H1 (cell line): ENCODE data around the gene KRTAP10-8. TPM values are rescaled to one million over a fixed set of nuclear protein-coding genes. Genes with fewer than 3 reads are reported as not detected.

Experiments
- CTCF ChIA-PET: fragments of 300-600 bp; sonication (Branson Sonifier 250); formaldehyde crosslinking; loops from one replicate; lab custom pipeline; 2021; ENCODE audit not compliant: partially characterized antibody; lab: Charles Lee
- POLR2A ChIA-PET: fragments of 300-600 bp; sonication (Branson Sonifier 250); formaldehyde crosslinking; loops from one replicate; lab custom pipeline; 2021; ENCODE audit warnings: inconsistent platforms; ENCODE audit not compliant: partially characterized antibody; lab: Charles Lee
- DNase-seq, 2 experiments: peaks; one replicate each; pipeline versions ENCODE4 v3.0.0 to v3.0.0-alpha.2; 2010 to 2022; ENCODE audit warnings: low spot score in 2 of 2, low read depth in 1 of 2, mixed read lengths in 1 of 2
- FAIRE-seq: peaks from 2 replicates; lab custom pipeline; 2011; peaks lifted over from hg19 to GRCh38; lab: Jason Lieb, UNC
- H2AFZ ChIP-seq: 2 replicates; pipeline ENCODE4 v1.8.1; 2012; ENCODE audit warnings: low read length, inconsistent platforms
- H2AK5ac ChIP-seq: 2 replicates; pipeline ENCODE4 v1.6.1; 2013; ENCODE audit warnings: low read depth, low read length
- H2BK120ac ChIP-seq: replicated peaks from 2 replicates; pipeline ENCODE3; 2013; ENCODE audit warnings: low read depth, low read length, inconsistent platforms
- H2BK12ac ChIP-seq: 2 replicates; pipeline ENCODE4 v1.6.1; 2013; ENCODE audit warnings: low read depth, low read length
- H2BK15ac ChIP-seq: 2 replicates; pipeline ENCODE4 v1.6.1; 2013; ENCODE audit warnings: low read length
- H2BK20ac ChIP-seq: 2 replicates; pipeline ENCODE4 v1.6.1; 2013; ENCODE audit warnings: low read length
- H2BK5ac ChIP-seq: 2 replicates; pipeline ENCODE4 v1.6.1; 2013; ENCODE audit warnings: low read depth, low read length
- H3K14ac ChIP-seq: 2 replicates; pipeline ENCODE4 v1.6.1; 2013; ENCODE audit warnings: inconsistent platforms; ENCODE audit not compliant: insufficient read length
- H3K18ac ChIP-seq: 2 replicates; pipeline ENCODE4 v1.6.1; 2013; ENCODE audit warnings: low read length; ENCODE audit errors: extremely low read depth
- H3K23ac ChIP-seq: 2 replicates; pipeline ENCODE4 v1.6.1; 2013; ENCODE audit warnings: inconsistent platforms; ENCODE audit not compliant: insufficient read length
- H3K23me2 ChIP-seq: 2 replicates; pipeline ENCODE4 v1.6.1; 2013; ENCODE audit warnings: low read depth, low read length
- H3K27ac ChIP-seq: 2 replicates; pipeline ENCODE4 v1.6.1; 2011; ENCODE audit warnings: low read depth, low read length, inconsistent platforms
- H3K27me3 ChIP-seq, 4 experiments: replicated peaks in 1 of 4; 1 replicate in 1 of 4; 2 replicates in 3 of 4; pipeline versions ENCODE4 v1.6.1 to v1.8.1; 2011 to 2013; ENCODE audit warnings: low read length in 3 of 4, mild to moderate bottlenecking in 3 of 4, inconsistent platforms in 2 of 4, mixed read lengths in 2 of 4, moderate library complexity in 1 of 4; ENCODE audit not compliant: control insufficient read depth in 3 of 4, insufficient read depth in 3 of 4; ENCODE audit errors: extremely low read depth in 1 of 4
- H3K36me3 ChIP-seq, 4 experiments: 2 replicates each; pipeline versions ENCODE4 v1.6.1 to v1.8.1; 2011 to 2013; ENCODE audit warnings: mild to moderate bottlenecking in 4 of 4, low read length in 3 of 4, moderate library complexity in 2 of 4, control low read depth in 1 of 4, inconsistent platforms in 1 of 4; ENCODE audit not compliant: insufficient read depth in 4 of 4, control insufficient read depth in 2 of 4
- H3K4ac ChIP-seq: replicated peaks from 2 replicates; pipeline ENCODE3; 2013; ENCODE audit warnings: low read length, low read depth, mixed read lengths, inconsistent platforms; ENCODE audit not compliant: insufficient read length
- H3K4me1 ChIP-seq, 4 experiments: replicated peaks in 1 of 4; 1 replicate in 1 of 4; 2 replicates in 3 of 4; pipeline versions ENCODE4 v1.6.1 to v1.8.1; 2011 to 2013; ENCODE audit warnings: low read length in 3 of 4, inconsistent platforms in 2 of 4, mixed read lengths in 1 of 4; ENCODE audit not compliant: insufficient read depth in 4 of 4, control insufficient read depth in 3 of 4
- H3K4me2 ChIP-seq, 2 experiments: 2 replicates each; pipeline versions ENCODE4 v1.6.1 to v1.8.1; 2011 to 2013; ENCODE audit warnings: low read depth in 2 of 2, low read length in 2 of 2, control low read depth in 1 of 2, inconsistent platforms in 1 of 2, mild to moderate bottlenecking in 1 of 2; ENCODE audit not compliant: insufficient read depth in 1 of 2
- H3K4me3 ChIP-seq, 4 experiments: fragments of 200-600, 300-600 bp in 1 of 4; sonication (generic), shearing (Covaris generic), sonication (Bioruptor Twin) in 1 of 4; 2 replicates each; pipeline versions ENCODE4 v1.5.1 to v1.8.1; 2011 to 2016; ENCODE audit warnings: low read length in 4 of 4, low read depth in 3 of 4, control low read depth in 2 of 4, inconsistent platforms in 2 of 4, mild to moderate bottlenecking in 2 of 4, mixed read lengths in 1 of 4, moderate library complexity in 1 of 4; ENCODE audit not compliant: insufficient read depth in 2 of 4; ENCODE audit errors: extremely low read depth in 1 of 4
- H3K56ac ChIP-seq: replicated peaks from 2 replicates; pipeline ENCODE3; 2013; ENCODE audit warnings: low read depth, mild to moderate bottlenecking, mixed read lengths, low read length, inconsistent platforms; ENCODE audit not compliant: insufficient read length
- H3K79me1 ChIP-seq: 2 replicates; pipeline ENCODE4 v1.6.1; 2013; ENCODE audit warnings: low read depth, low read length, control low read depth
- H3K79me2 ChIP-seq, 2 experiments: 2 replicates each; pipeline versions ENCODE4 v1.6.1 to v1.8.1; 2012 to 2013; ENCODE audit warnings: low read length in 2 of 2, mild to moderate bottlenecking in 2 of 2, inconsistent platforms in 1 of 2; ENCODE audit not compliant: insufficient read depth in 2 of 2, control insufficient read depth in 1 of 2
- H3K9ac ChIP-seq, 4 experiments: replicated peaks in 1 of 4; 1 replicate in 1 of 4; 2 replicates in 3 of 4; pipeline versions ENCODE4 v1.6.1 to v1.8.1; 2011 to 2013; ENCODE audit warnings: low read depth in 3 of 4, low read length in 3 of 4, control low read depth in 2 of 4, mild to moderate bottlenecking in 2 of 4, moderate library complexity in 2 of 4, inconsistent platforms in 1 of 4; ENCODE audit errors: extremely low read depth in 1 of 4
- H3K9me3 ChIP-seq, 2 experiments: 2 replicates each; pipeline versions ENCODE4 v1.6.1 to v1.8.1; 2012 to 2013; ENCODE audit warnings: mild to moderate bottlenecking in 2 of 2, moderate library complexity in 2 of 2, control low read depth in 1 of 2, inconsistent platforms in 1 of 2, low read depth in 1 of 2, low read length in 1 of 2, mixed read lengths in 1 of 2; ENCODE audit not compliant: insufficient read depth in 2 of 2
- H4K20me1 ChIP-seq, 2 experiments: replicated peaks in 1 of 2; 2 replicates each; pipeline versions ENCODE3 to v1.8.1; 2011 to 2013; ENCODE audit warnings: inconsistent platforms in 2 of 2, low read length in 2 of 2, mild to moderate bottlenecking in 1 of 2; ENCODE audit not compliant: insufficient read depth in 2 of 2, control insufficient read depth in 1 of 2
- H4K5ac ChIP-seq: 2 replicates; pipeline ENCODE4 v1.6.1; 2013; ENCODE audit warnings: low read length, low read depth, mixed read lengths, inconsistent platforms; ENCODE audit not compliant: insufficient read length
- H4K8ac ChIP-seq: 2 replicates; pipeline ENCODE4 v1.8.0; 2013; ENCODE audit warnings: mild to moderate bottlenecking, moderate library complexity, low read length, inconsistent platforms; ENCODE audit not compliant: insufficient read depth; ENCODE audit errors: extremely low read depth
- H4K91ac ChIP-seq: replicated peaks from 2 replicates; pipeline ENCODE3; 2013; ENCODE audit warnings: low read length, mixed read lengths, inconsistent platforms; ENCODE audit not compliant: insufficient read length
- BRCA1 ChIP-seq: IDR thresholded peaks from 2 replicates; pipeline ENCODE4 v1.6.1; 2012; ENCODE audit warnings: low read depth, low read length, improper control_type of control experiment
- CREB1 ChIP-seq: IDR thresholded peaks from 2 replicates; pipeline ENCODE4 v1.6.1; 2012; ENCODE audit warnings: inconsistent platforms
- CTCF ChIP-seq, 3 experiments: IDR thresholded peaks; 1 replicate in 2 of 3; 2 replicates in 1 of 3; pipeline versions ENCODE4 v1.5.1 to v1.6.1; 2011; ENCODE audit warnings: low read length in 3 of 3, mild to moderate bottlenecking in 3 of 3, inconsistent platforms in 2 of 3, low read depth in 1 of 3, moderate library complexity in 1 of 3; ENCODE audit not compliant: insufficient read depth in 1 of 3; ENCODE audit errors: control extremely low read depth in 1 of 3
- JUN ChIP-seq: IDR thresholded peaks from 2 replicates; pipeline ENCODE4 v1.6.1; 2011; ENCODE audit warnings: low read depth, mild to moderate bottlenecking, improper control_type of control experiment, low read length
- JUND ChIP-seq: IDR thresholded peaks from 2 replicates; pipeline ENCODE4 v1.6.1; 2011; ENCODE audit warnings: mild to moderate bottlenecking, improper control_type of control experiment, low read length
- POLR2A ChIP-seq, 2 experiments: IDR thresholded peaks; 1 replicate in 1 of 2; 2 replicates in 1 of 2; pipeline ENCODE4 v1.6.1; 2011; ENCODE audit warnings: low read depth in 2 of 2, low read length in 2 of 2, mild to moderate bottlenecking in 2 of 2; ENCODE audit errors: control extremely low read depth in 1 of 2
- RFX5 ChIP-seq: IDR thresholded peaks from 2 replicates; pipeline ENCODE4 v1.6.1; 2011; ENCODE audit warnings: low read depth, low read length, improper control_type of control experiment, borderline replicate concordance
- SP1 ChIP-seq: IDR thresholded peaks from 2 replicates; pipeline ENCODE4 v1.6.1; 2011; ENCODE audit warnings: low read depth, low read length
- SRF ChIP-seq: IDR thresholded peaks from 2 replicates; pipeline ENCODE4 v1.6.1; 2011; ENCODE audit warnings: mild to moderate bottlenecking, low read depth, low read length, moderate library complexity
- ZNF274 ChIP-seq: IDR thresholded peaks from 2 replicates; pipeline ENCODE4 v1.7.0; 2012; ENCODE audit warnings: low read length, borderline replicate concordance; ENCODE audit errors: extremely low read depth
- WGBS, 2 experiments: shearing (Covaris generic) in 1 of 2; methylation state at CpG; one replicate each; pipeline versions ENCODE4 v1.1.6 to v1.1.7; 2013 to 2015; ENCODE audit warnings: low lambda C conversion rate in 2 of 2, mixed read lengths in 2 of 2, inconsistent platforms in 1 of 2, low coverage in 1 of 2, missing lambda C conversion rate in 1 of 2; ENCODE audit not compliant: insufficient replicate concordance in 2 of 2, insufficient coverage in 1 of 2, insufficient read length in 1 of 2; ENCODE audit errors: extremely low coverage in 1 of 2, missing lambda C conversion rate in 1 of 2; 5-methylcytosine and 5-hydroxymethylcytosine counted together
- polyA plus RNA-seq, 7 experiments: library from polyadenylated mRNA; depleted of rRNA in 3 of 7; stranded (reverse) in 5 of 7; unstranded in 2 of 7; fragments of >200 nt in 5 of 7; fragments of 200-250 nt in 2 of 7; gene quantifications; 1 replicate in 5 of 7; 2 replicates in 1 of 7; 4 replicates in 1 of 7; pipeline versions ENCODE4 v1.2.1 to v1.2.3, GENCODE V29; 2011 to 2013; ENCODE audit warnings: missing spikeins in 2 of 7, mixed read lengths in 2 of 7
- total RNA-seq: library from RNA; stranded (reverse); fragmentation: NEBNext Ultra II Directional; extraction: Animal tissue kit (Norgen Biotek cat#: 25700); gene quantifications from 2 replicates; pipeline ENCODE4 v1.2.1, GENCODE V29; 2021
- TF ChIP-seq, protein P1 (sequence below): IDR thresholded peaks from 2 replicates; pipeline ENCODE4 v1.6.1; 2012; ENCODE audit warnings: inconsistent platforms
- TF ChIP-seq, protein P2 (sequence below): IDR thresholded peaks from 2 replicates; pipeline ENCODE4 v1.6.1; 2012; ENCODE audit warnings: inconsistent platforms

Gene KRTAP10-8
- total and polyA plus RNA-seq, 2 of the 8 experiments (the other 6 are each of a cell fraction or from before 2014, with no cell fraction given) = not detected

DNA sequence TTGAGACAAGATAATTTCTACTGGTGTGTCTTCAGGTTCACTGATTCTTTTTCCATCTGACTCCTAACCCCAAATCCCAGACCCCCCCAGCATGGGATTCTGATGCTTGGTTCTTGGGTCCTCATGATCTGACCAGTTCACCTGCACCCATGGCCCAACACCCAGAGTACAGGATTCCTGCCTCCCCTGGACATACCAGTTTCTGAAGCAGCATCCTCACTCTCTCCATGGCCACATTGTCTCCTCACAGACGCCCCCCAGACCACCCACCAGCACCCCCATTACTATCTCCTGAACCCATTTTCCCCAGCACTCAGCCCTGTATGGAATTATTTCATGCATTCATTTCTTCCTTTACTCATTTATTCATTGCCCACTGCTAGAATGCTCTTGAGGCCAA lies 45.0 kb downstream of the KRTAP10-8 start:
- no peaks in the 10 kb centered on the region for H3K23me2 ChIP-seq
- H3K56ac ChIP-seq = no peak overlapping the region
- H2BK120ac ChIP-seq = no peak overlapping the region
- no peak overlapping the region for H2BK20ac ChIP-seq
- no peak overlapping the region for H2AFZ ChIP-seq
- CTCF ChIA-PET = no interaction called here
- H2BK15ac ChIP-seq = no peak overlapping the region
- no peaks in the 10 kb centered on the region for H3K36me3 ChIP-seq
- no peak overlapping the region for H4K5ac ChIP-seq
- no peak overlapping the region for H3K4me3 ChIP-seq
- 78% methylated on average over 1 of the region's 1 CpG; no CpG with 5 or more reads in 1 of the 2 experiments for whole genome bisulfite sequencing, 2 experiments
- H2AK5ac ChIP-seq = no peak overlapping the region
- no peak overlapping the region for H4K91ac ChIP-seq
- H3K9me3 ChIP-seq = peaks cover 0 to 4% of the 10 kb centered on the region in 2 experiments; a peak in 2 of 4 replicates
- H4K20me1 ChIP-seq = no peaks in the 10 kb centered on the region
- no peak overlapping the region for H3K9ac ChIP-seq
- peaks cover 0 to 9% (median 3%) of the 10 kb centered on the region in 4 experiments; a peak in 5 of 7 replicates for H3K4me1 ChIP-seq
- no peak overlapping the region for H2BK5ac ChIP-seq
- no peak overlapping the region for H3K27ac ChIP-seq
- POLR2A ChIA-PET = no interaction called here
- no peak overlapping the region for H3K18ac ChIP-seq
- H3K4me2 ChIP-seq = no peak overlapping the region
- H3K79me1 ChIP-seq = no peaks in the 10 kb centered on the region
- H3K4ac ChIP-seq = no peak overlapping the region
- H3K14ac ChIP-seq = no peak overlapping the region
- H3K23ac ChIP-seq = no peak overlapping the region
- DNase-seq (no peak), FAIRE-seq (no peak)
- no peak overlapping the region for H4K8ac ChIP-seq
- no peaks in the 10 kb centered on the region for H3K79me2 ChIP-seq
- H2BK12ac ChIP-seq = no peak overlapping the region
- H3K27me3 ChIP-seq = peaks cover 0 to 2% (median 0%) of the 10 kb centered on the region in 4 experiments; a peak in 1 of 7 replicates
- TF ChIP-seq JUND (no peak), CTCF (IDR thresholded peaks at IDR 0.05; ENCODE audit: control extremely low read depth in 1 of 3, insufficient read depth in 1 of 3, low read depth in 1 of 3, low read length in 3 of 3) (no peak), ZNF274 (no peak), CREB1 (no peak), SRF (no peak), RFX5 (no peak), BRCA1 (no peak), POLR2A (IDR thresholded peaks at IDR 0.05; ENCODE audit: control extremely low read depth in 1 of 2, low read depth in 2 of 2, low read length in 2 of 2) (no peak), SP1 (no peak), JUN (no peak)
- TF ChIP-seq, protein P1, sequence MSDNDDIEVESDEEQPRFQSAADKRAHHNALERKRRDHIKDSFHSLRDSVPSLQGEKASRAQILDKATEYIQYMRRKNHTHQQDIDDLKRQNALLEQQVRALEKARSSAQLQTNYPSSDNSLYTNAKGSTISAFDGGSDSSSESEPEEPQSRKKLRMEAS = no peak
- TF ChIP-seq, protein P2, sequence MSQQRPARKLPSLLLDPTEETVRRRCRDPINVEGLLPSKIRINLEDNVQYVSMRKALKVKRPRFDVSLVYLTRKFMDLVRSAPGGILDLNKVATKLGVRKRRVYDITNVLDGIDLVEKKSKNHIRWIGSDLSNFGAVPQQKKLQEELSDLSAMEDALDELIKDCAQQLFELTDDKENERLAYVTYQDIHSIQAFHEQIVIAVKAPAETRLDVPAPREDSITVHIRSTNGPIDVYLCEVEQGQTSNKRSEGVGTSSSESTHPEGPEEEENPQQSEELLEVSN = no peak
